H9 (cell line): Measurements from ENCODE around the gene SUMO4. TPM values are rescaled to one million over a fixed set of nuclear protein-coding genes. Genes with fewer than 3 reads are reported as not detected.

Experiments used
- DNase-seq: peaks from one replicate; pipeline ENCODE4 v3.0.0-alpha.2; 2017
- H2AFZ ChIP-seq: one replicate; pipeline ENCODE4 v1.6.1; 2013; ENCODE audit warnings: mild to moderate bottlenecking, low read length, control low read depth, moderate library complexity
- H2AK5ac ChIP-seq: 2 replicates; pipeline ENCODE4 v1.6.1; 2013; ENCODE audit warnings: low read length, control low read depth, mixed read lengths; ENCODE audit not compliant: insufficient read length
- H2BK120ac ChIP-seq: one replicate; pipeline ENCODE4 v1.6.1; 2013; ENCODE audit warnings: low read depth, mild to moderate bottlenecking, low read length, control low read depth, inconsistent platforms; ENCODE audit not compliant: poor library complexity, severe bottlenecking
- H2BK12ac ChIP-seq: 2 replicates; pipeline ENCODE4 v1.6.1; 2013; ENCODE audit warnings: low read length, control low read depth, mixed read lengths, low read depth; ENCODE audit not compliant: insufficient read length
- H2BK15ac ChIP-seq: 2 replicates; pipeline ENCODE4 v1.6.1; 2013; ENCODE audit warnings: low read depth, low read length, control low read depth
- H2BK20ac ChIP-seq: one replicate; pipeline ENCODE4 v1.6.1; 2013; ENCODE audit warnings: low read depth, mild to moderate bottlenecking, low read length, control low read depth, inconsistent platforms; ENCODE audit not compliant: poor library complexity, severe bottlenecking
- H2BK5ac ChIP-seq: 2 replicates; pipeline ENCODE4 v1.6.1; 2013; ENCODE audit warnings: low read length, control low read depth, mixed read lengths; ENCODE audit not compliant: insufficient read length
- H3K14ac ChIP-seq: 2 replicates; pipeline ENCODE4 v1.6.1; 2013; ENCODE audit warnings: low read length, control low read depth; ENCODE audit not compliant: insufficient read depth
- H3K18ac ChIP-seq: 2 replicates; pipeline ENCODE4 v1.6.1; 2013; ENCODE audit warnings: low read depth, mild to moderate bottlenecking, mixed read lengths, low read length, control low read depth; ENCODE audit not compliant: insufficient read length
- H3K23ac ChIP-seq: 2 replicates; pipeline ENCODE4 v1.6.1; 2013; ENCODE audit warnings: low read length, control low read depth, mixed read lengths, low read depth; ENCODE audit not compliant: insufficient read length
- H3K23me2 ChIP-seq: 2 replicates; pipeline ENCODE4 v1.6.1; 2013; ENCODE audit warnings: low read depth, mild to moderate bottlenecking, mixed read lengths, low read length, control low read depth; ENCODE audit not compliant: insufficient read length, poor library complexity, severe bottlenecking
- H3K27ac ChIP-seq: 2 replicates; pipeline ENCODE4 v1.5.1; 2013; ENCODE audit warnings: low read length, control low read depth, mixed read lengths, low read depth; ENCODE audit not compliant: insufficient read length
- H3K27me3 ChIP-seq: 2 replicates; pipeline ENCODE4 v1.6.1; 2013; ENCODE audit warnings: low read length, control low read depth, inconsistent platforms; ENCODE audit not compliant: insufficient read depth
- H3K4ac ChIP-seq: 2 replicates; pipeline ENCODE4 v1.6.1; 2013; ENCODE audit warnings: low read depth, mild to moderate bottlenecking, control low read depth, inconsistent platforms, low read length, moderate library complexity
- H3K4me1 ChIP-seq: 2 replicates; pipeline ENCODE4 v1.6.1; 2013; ENCODE audit warnings: low read length, control low read depth, inconsistent platforms; ENCODE audit not compliant: insufficient read depth
- H3K4me2 ChIP-seq: 2 replicates; pipeline ENCODE4 v1.6.1; 2013; ENCODE audit warnings: low read length, control low read depth, mixed read lengths; ENCODE audit not compliant: insufficient read length, insufficient read depth
- H3K56ac ChIP-seq: 2 replicates; pipeline ENCODE4 v1.6.1; 2013; ENCODE audit warnings: low read depth, mild to moderate bottlenecking, mixed read lengths, low read length, control low read depth; ENCODE audit not compliant: insufficient read length
- H3K79me1 ChIP-seq: 2 replicates; pipeline ENCODE4 v1.6.1; 2013; ENCODE audit warnings: low read depth, mild to moderate bottlenecking, moderate library complexity, low read length, control low read depth, inconsistent platforms; ENCODE audit not compliant: insufficient read depth, poor library complexity, severe bottlenecking
- H3K79me2 ChIP-seq: 2 replicates; pipeline ENCODE4 v1.6.1; 2013; ENCODE audit warnings: low read length, control low read depth, inconsistent platforms; ENCODE audit not compliant: insufficient read depth
- H3K9ac ChIP-seq: 2 replicates; pipeline ENCODE4 v1.6.1; 2013; ENCODE audit warnings: low read length, control low read depth, mixed read lengths; ENCODE audit not compliant: insufficient read length; ENCODE audit errors: extremely low read depth
- H3K9me3 ChIP-seq: one replicate; pipeline ENCODE4 v1.6.1; 2013; ENCODE audit warnings: low read depth, low read length, inconsistent platforms; ENCODE audit not compliant: control insufficient read depth
- H3T11ph ChIP-seq: one replicate; pipeline ENCODE4 v1.6.1; 2013; ENCODE audit warnings: mild to moderate bottlenecking, low read length, control low read depth, inconsistent platforms
- H4K20me1 ChIP-seq: one replicate; pipeline ENCODE4 v1.6.1; 2013; ENCODE audit not compliant: control insufficient read depth, insufficient read length, insufficient read depth
- H4K5ac ChIP-seq: 2 replicates; pipeline ENCODE4 v1.6.1; 2013; ENCODE audit warnings: low read depth, mild to moderate bottlenecking, mixed read lengths, low read length, control low read depth; ENCODE audit not compliant: insufficient read length
- H4K8ac ChIP-seq: replicated peaks from 2 replicates; pipeline ENCODE4 v1.6.1; 2013; ENCODE audit warnings: low read length, control low read depth, mixed read lengths, low read depth; ENCODE audit not compliant: insufficient read length
- H4K91ac ChIP-seq: 2 replicates; pipeline ENCODE4 v1.6.1; 2013; ENCODE audit warnings: low read depth, mild to moderate bottlenecking, moderate library complexity, mixed read lengths, low read length, control low read depth; ENCODE audit not compliant: insufficient read length
- H3K27ac Mint-ChIP-seq, 3 experiments: 2 replicates in 2 of 3; 3 replicates in 1 of 3; pipeline ENCODE4 v1.8.0; 2020 to 2021; ENCODE audit warnings: mixed read lengths in 3 of 3, mild to moderate bottlenecking in 1 of 3, moderate library complexity in 1 of 3
- H3K27me3 Mint-ChIP-seq: 2 replicates; pipeline ENCODE4 v1.8.0; 2021; ENCODE audit warnings: low read depth, mild to moderate bottlenecking, moderate library complexity, mixed read lengths
- H3K36me3 Mint-ChIP-seq, 3 experiments: 2 replicates in 2 of 3; 3 replicates in 1 of 3; pipeline ENCODE4 v1.8.0; 2020 to 2021; ENCODE audit warnings: low read depth in 3 of 3, mixed read lengths in 3 of 3; ENCODE audit not compliant: insufficient read depth in 1 of 3
- H3K4me1 Mint-ChIP-seq, 2 experiments: 2 replicates each; pipeline ENCODE4 v1.8.0; 2020; ENCODE audit warnings: mixed read lengths in 2 of 2
- H3K4me3 Mint-ChIP-seq, 2 experiments: 2 replicates in 1 of 2; 3 replicates in 1 of 2; pipeline ENCODE4 v1.8.0; 2020 to 2021; ENCODE audit warnings: mild to moderate bottlenecking in 2 of 2, mixed read lengths in 2 of 2, moderate library complexity in 1 of 2
- H3K9me3 Mint-ChIP-seq, 2 experiments: 2 replicates in 1 of 2; 3 replicates in 1 of 2; pipeline ENCODE4 v1.8.0; 2020; ENCODE audit warnings: mild to moderate bottlenecking in 2 of 2, mixed read lengths in 2 of 2, moderate library complexity in 1 of 2
- WGBS: extraction: QIAGEN DNeasy Blood & Tissue Kit; methylation state at CpG from one replicate; pipeline ENCODE4 v1.1.7; 2013; ENCODE audit warnings: missing lambda C conversion rate, low lambda C conversion rate, mixed read lengths; ENCODE audit not compliant: insufficient read length; ENCODE audit errors: extremely low coverage; 5-methylcytosine and 5-hydroxymethylcytosine counted together
- total RNA-seq: library from RNA; stranded (reverse); gene quantifications from 2 replicates; pipeline ENCODE4 v1.2.1, GENCODE V29; 2021
- TF ChIP-seq, protein P1 (sequence below): fragments of 200-600 bp; sonication (generic); conservative IDR thresholded peaks from 3 replicates; pipeline ENCODE4 v1.8.0; 2021; ENCODE audit warnings: antibody characterized with exemption, mild to moderate bottlenecking

Gene SUMO4
- total RNA-seq, 1 experiment from 2014 or later, result 1.5 TPM

DNA sequence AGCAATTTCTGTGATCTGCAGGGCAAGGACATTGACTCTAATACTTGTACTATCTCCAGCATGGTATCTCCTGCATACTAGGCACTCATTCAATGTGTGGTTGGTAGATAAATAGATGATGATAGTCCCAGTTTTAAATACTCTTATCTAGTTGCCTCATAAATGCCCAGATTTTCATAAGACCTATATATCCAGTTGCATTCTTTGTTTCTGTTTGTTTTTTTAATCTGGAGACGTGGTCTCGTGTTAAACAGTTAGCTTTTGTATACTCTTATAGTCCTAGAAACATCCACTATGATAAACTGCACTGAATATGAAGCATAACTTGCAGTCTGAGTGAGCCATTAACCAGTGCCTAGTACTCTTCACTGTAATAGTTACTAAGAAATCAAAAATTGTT is 35.5 kb upstream of the SUMO4 start:
- no CpG with 5 or more reads among the region's 2 CpGs for WGBS
- Histone ChIP-seq H2BK5ac (no peak overlapping the region), H3K56ac (no peak overlapping the region), H3K4me2 (no peak overlapping the region), H3K18ac (no peak overlapping the region), H3K4ac (no peak overlapping the region), H3K9ac (no peak overlapping the region), H4K20me1 (no peaks in the 10 kb centered on the region), H4K5ac (no peak overlapping the region), H2BK20ac (no peak overlapping the region), H4K91ac (no peak overlapping the region), H3K14ac (no peak overlapping the region), H2AFZ (no peak overlapping the region), H3T11ph (no peak overlapping the region), H2AK5ac (no peak overlapping the region), H3K9me3 (no peaks in the 10 kb centered on the region), H3K23me2 (no peaks in the 10 kb centered on the region), H3K79me2 (peaks cover 16% of the 10 kb centered on the region; the same call in 1 of the 2 replicates), H3K4me1 (peaks cover 3% of the 10 kb centered on the region; the same call in 1 of the 2 replicates), H3K27me3 (no peaks in the 10 kb centered on the region), H3K79me1 (peaks cover 13% of the 10 kb centered on the region), H3K23ac (no peak overlapping the region), H2BK15ac (no peak overlapping the region), H3K27ac (no peak overlapping the region), H2BK120ac (no peak overlapping the region), H4K8ac (no peak overlapping the region), H2BK12ac (no peak overlapping the region)
- DNase-seq, result no peak
- Mint-ChIP-seq H3K9me3 (no peaks in the 10 kb centered on the region), H3K4me3 (no peak overlapping the region), H3K36me3 (peaks cover 2 to 9% (median 7%) of the 10 kb centered on the region in 3 experiments; a peak in 6 of 7 replicates), H3K27ac (no peak overlapping the region), H3K4me1 (peaks cover 21 to 31% of the 10 kb centered on the region in 2 experiments), H3K27me3 (no peaks in the 10 kb centered on the region)
- TF ChIP-seq, protein P1, sequence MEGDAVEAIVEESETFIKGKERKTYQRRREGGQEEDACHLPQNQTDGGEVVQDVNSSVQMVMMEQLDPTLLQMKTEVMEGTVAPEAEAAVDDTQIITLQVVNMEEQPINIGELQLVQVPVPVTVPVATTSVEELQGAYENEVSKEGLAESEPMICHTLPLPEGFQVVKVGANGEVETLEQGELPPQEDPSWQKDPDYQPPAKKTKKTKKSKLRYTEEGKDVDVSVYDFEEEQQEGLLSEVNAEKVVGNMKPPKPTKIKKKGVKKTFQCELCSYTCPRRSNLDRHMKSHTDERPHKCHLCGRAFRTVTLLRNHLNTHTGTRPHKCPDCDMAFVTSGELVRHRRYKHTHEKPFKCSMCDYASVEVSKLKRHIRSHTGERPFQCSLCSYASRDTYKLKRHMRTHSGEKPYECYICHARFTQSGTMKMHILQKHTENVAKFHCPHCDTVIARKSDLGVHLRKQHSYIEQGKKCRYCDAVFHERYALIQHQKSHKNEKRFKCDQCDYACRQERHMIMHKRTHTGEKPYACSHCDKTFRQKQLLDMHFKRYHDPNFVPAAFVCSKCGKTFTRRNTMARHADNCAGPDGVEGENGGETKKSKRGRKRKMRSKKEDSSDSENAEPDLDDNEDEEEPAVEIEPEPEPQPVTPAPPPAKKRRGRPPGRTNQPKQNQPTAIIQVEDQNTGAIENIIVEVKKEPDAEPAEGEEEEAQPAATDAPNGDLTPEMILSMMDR, result no peak
